GM19438 (cell line): Measurements from ENCODE around the gene TTC39A.

Experiments used
- ATAC-seq: cut with Tn5 transposase; IDR thresholded peaks from one replicate; pipeline ENCODE4 v1.9.1; 2021; ENCODE audit warnings: low read depth; ENCODE audit not compliant: unreplicated experiment

The TTC39A gene

GRCh38 chr1:51316113-51316845 lies 14.1 kb downstream of the TTC39A start:
- ATAC-seq, result no peak

- ATAC-seq, result no peak
These were observed 15.4 kb downstream of the TTC39A start for GRCh38 chr1:51314974-51315373.

- ATAC-seq, result no peak
These were observed 16.2 kb downstream of the TTC39A start for GRCh38 chr1:51313961-51314777.

GRCh38 chr1:51313268-51313852 lies 17.0 kb downstream of the TTC39A start:
- ATAC-seq, result no peak

- no peak for ATAC-seq
These were observed 17.6 kb downstream of the TTC39A start for GRCh38 chr1:51312718-51313117.

GRCh38 chr1:51311826-51312225 lies 18.5 kb downstream of the TTC39A start:
- no peak for ATAC-seq

GRCh38 chr1:51310871-51311613 lies 19.3 kb downstream of the TTC39A start:
- ATAC-seq, result no peak

GRCh38 chr1:51309291-51309690 lies 21.1 kb downstream of the TTC39A start:
- ATAC-seq, result no peak

GRCh38 chr1:51308636-51309035 lies 21.7 kb downstream of the TTC39A start:
- no peak for ATAC-seq

GRCh38 chr1:51306950-51307349 lies 23.4 kb downstream of the TTC39A start:
- no peak for ATAC-seq

- ATAC-seq, result peak; percentile 44
These were observed 25.0 kb downstream of the TTC39A start for GRCh38 chr1:51305371-51305823.

- no peak for ATAC-seq
These were observed 26.0 kb downstream of the TTC39A start for GRCh38 chr1:51304360-51304759.

- ATAC-seq, result no peak
These were observed 26.6 kb downstream of the TTC39A start for GRCh38 chr1:51303751-51304251.

GRCh38 chr1:51303315-51303714 lies 27.0 kb downstream of the TTC39A start:
- no peak for ATAC-seq

- ATAC-seq, result no peak
These were observed 27.6 kb downstream of the TTC39A start for GRCh38 chr1:51302746-51303145.

- no peak for ATAC-seq
These were observed 28.1 kb downstream of the TTC39A start for GRCh38 chr1:51302270-51302669.

GRCh38 chr1:51301844-51302162 lies 28.6 kb downstream of the TTC39A start:
- ATAC-seq, result no peak

GRCh38 chr1:51301152-51301843 lies 29.1 kb downstream of the TTC39A start:
- no peak for ATAC-seq

- ATAC-seq, result no peak
These were observed 30.2 kb downstream of the TTC39A start for GRCh38 chr1:51299981-51300670.
